GM19239 (cell line): Measurements from ENCODE around the gene DLG2.

Experiments
- DNase-seq: peaks from one replicate; pipeline ENCODE4 v3.0.0; 2011; ENCODE audit warnings: low spot score; ENCODE audit not compliant: insufficient read length
- FAIRE-seq: peaks from 2 replicates; lab custom pipeline; 2011; peaks lifted over from hg19 to GRCh38; lab: Jason Lieb, UNC

DLG2 gene

GRCh38 chr11:83574519-83574918 is 2052.6 kb downstream of the DLG2 start:
- FAIRE-seq: no peak

GRCh38 chr11:83572581-83573496 is 2054.3 kb downstream of the DLG2 start:
- no peak for FAIRE-seq
- DNase-seq: no peak

More at GRCh38 chr11:83574519-83574918, 2052.6 kb downstream of the DLG2 start:
- DNase-seq: no peak

GRCh38 chr11:83571302-83571701 is 2055.8 kb downstream of the DLG2 start:
- FAIRE-seq (no peak), DNase-seq (no peak)

GRCh38 chr11:83569134-83569805 is 2057.9 kb downstream of the DLG2 start:
- DNase-seq (no peak), FAIRE-seq (no peak)

- FAIRE-seq (no peak), DNase-seq (no peak)
Measured at GRCh38 chr11:83568516-83568915, 2058.6 kb downstream of the DLG2 start.

GRCh38 chr11:83566950-83567349 is 2060.2 kb downstream of the DLG2 start:
- peak; percentile 23 for FAIRE-seq
- DNase-seq: no peak

- no peak for DNase-seq
- no peak for FAIRE-seq
Measured at GRCh38 chr11:83564870-83565269, 2062.3 kb downstream of the DLG2 start.

- no peak for DNase-seq
- FAIRE-seq: no peak
Measured at GRCh38 chr11:83558281-83558680, 2068.9 kb downstream of the DLG2 start.

- DNase-seq (no peak), FAIRE-seq (no peak)
Measured at GRCh38 chr11:83557653-83558052, 2069.5 kb downstream of the DLG2 start.

GRCh38 chr11:83554876-83555275 is 2072.3 kb downstream of the DLG2 start:
- no peak for DNase-seq
- no peak for FAIRE-seq

GRCh38 chr11:83549984-83550667 is 2077.0 kb downstream of the DLG2 start:
- FAIRE-seq (no peak), DNase-seq (no peak)

- DNase-seq (no peak), FAIRE-seq (no peak)
Measured at GRCh38 chr11:83546368-83546767, 2080.8 kb downstream of the DLG2 start.

GRCh38 chr11:83545494-83546260 is 2081.5 kb downstream of the DLG2 start:
- FAIRE-seq (no peak), DNase-seq (no peak)

- FAIRE-seq: no peak
- no peak for DNase-seq
Measured at GRCh38 chr11:83544846-83545245, 2082.3 kb downstream of the DLG2 start.

- no peak for DNase-seq
- FAIRE-seq: no peak
Measured at GRCh38 chr11:83543706-83544439, 2083.3 kb downstream of the DLG2 start.

GRCh38 chr11:83542861-83543260 is 2084.3 kb downstream of the DLG2 start:
- FAIRE-seq (no peak), DNase-seq (no peak)

- FAIRE-seq (no peak), DNase-seq (no peak)
Measured at GRCh38 chr11:83540728-83541127, 2086.4 kb downstream of the DLG2 start.

- DNase-seq (no peak), FAIRE-seq (no peak)
Measured at GRCh38 chr11:83540112-83540675, 2086.9 kb downstream of the DLG2 start.

GRCh38 chr11:83538286-83538685 is 2088.9 kb downstream of the DLG2 start:
- FAIRE-seq: no peak
- no peak for DNase-seq
